ENCODE results near the gene ZFP64. TPM values are rescaled to one million over a fixed set of nuclear protein-coding genes. Genes with fewer than 3 reads are reported as not detected.

ZFP64 gene
- total and polyA plus RNA-seq, 9 donors = 6.3 to 16.4 (median 9.8) TPM

DNA sequence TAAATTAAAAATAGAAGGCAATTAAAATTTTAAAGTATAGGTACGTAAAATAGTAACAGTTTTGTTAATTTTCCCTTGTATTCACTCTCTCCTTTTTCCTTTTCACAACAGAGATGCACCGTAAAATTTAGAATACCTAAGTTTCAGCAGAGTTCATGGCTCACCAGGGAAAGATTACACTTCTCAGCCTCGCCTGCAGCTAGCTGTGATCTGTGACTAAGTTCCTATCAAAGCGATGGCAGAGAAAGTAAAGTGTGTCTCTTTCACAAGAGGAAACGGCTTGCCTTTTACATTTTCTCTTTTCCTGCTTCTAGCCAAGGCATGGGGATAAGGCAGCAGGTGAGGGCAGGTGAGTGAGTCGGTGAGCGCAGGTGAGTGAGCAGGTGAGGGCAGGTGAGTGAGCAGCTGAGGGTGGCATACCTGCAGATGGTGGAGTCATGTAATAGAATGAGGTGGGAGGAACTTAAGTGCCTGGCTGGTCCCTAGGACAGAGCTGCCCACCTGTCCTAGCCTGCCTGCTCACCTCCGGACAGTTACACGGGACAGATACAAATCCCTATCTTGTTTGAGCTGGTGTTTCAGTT lies 30.9 kb downstream of the ZFP64 start:
- Histone ChIP-seq H3K27me3 (no peaks in the 10 kb centered on the region), H3K4me3 (no peak overlapping the region), H3K9me3 (no peaks in the 10 kb centered on the region), H3K4me1 (ENCODE audit: insufficient read depth) (no peaks in the 10 kb centered on the region), H3K27ac (no peak overlapping the region), H3K36me3 (no peaks in the 10 kb centered on the region)
- DNase-seq = no peak
- intact Hi-C loops (cut with DNase I) = no loop called here
- TF ChIP-seq POLR2A (IDR thresholded peaks at IDR 0.05) (no peak), EP300 (IDR thresholded peaks at IDR 0.05) (no peak)
- TF ChIP-seq, protein P1, sequence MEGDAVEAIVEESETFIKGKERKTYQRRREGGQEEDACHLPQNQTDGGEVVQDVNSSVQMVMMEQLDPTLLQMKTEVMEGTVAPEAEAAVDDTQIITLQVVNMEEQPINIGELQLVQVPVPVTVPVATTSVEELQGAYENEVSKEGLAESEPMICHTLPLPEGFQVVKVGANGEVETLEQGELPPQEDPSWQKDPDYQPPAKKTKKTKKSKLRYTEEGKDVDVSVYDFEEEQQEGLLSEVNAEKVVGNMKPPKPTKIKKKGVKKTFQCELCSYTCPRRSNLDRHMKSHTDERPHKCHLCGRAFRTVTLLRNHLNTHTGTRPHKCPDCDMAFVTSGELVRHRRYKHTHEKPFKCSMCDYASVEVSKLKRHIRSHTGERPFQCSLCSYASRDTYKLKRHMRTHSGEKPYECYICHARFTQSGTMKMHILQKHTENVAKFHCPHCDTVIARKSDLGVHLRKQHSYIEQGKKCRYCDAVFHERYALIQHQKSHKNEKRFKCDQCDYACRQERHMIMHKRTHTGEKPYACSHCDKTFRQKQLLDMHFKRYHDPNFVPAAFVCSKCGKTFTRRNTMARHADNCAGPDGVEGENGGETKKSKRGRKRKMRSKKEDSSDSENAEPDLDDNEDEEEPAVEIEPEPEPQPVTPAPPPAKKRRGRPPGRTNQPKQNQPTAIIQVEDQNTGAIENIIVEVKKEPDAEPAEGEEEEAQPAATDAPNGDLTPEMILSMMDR (IDR thresholded peaks at IDR 0.05) = no peak
- WGBS, 3 donors = 93 to 94% (median 94%) methylated on average over 9 of the region's 9 CpGs

DNA sequence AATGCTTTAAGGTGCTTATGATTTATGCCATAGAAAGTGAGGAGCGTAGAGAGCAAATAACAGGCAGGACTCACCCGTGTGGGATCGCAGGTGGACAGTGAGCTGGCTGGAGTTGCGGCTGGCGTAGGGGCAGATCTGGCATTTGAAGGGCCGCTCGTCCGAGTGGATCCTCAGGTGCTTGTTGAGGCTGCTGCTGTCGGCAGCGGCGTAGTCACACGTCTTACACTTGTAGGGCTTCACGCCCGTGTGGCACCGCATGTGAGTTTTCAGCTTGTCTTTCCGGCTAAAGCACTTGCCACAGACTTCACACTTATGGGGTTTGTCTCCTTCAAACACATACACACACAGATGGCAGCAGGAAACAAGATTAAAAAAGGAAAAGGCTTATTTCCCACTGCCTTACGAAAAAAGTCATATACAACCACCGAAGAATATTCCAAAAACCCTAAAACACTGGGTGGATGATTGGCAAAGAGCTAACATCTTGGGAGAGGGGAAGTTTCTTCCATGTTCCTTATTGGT lies 31.5 kb downstream of the ZFP64 start:
- Histone ChIP-seq H3K4me3 (no peak overlapping the region), H3K9me3 (no peaks in the 10 kb centered on the region), H3K27me3 (no peaks in the 10 kb centered on the region), H3K36me3 (no peaks in the 10 kb centered on the region), H3K27ac (no peak overlapping the region), H3K4me1 (ENCODE audit: insufficient read depth) (no peaks in the 10 kb centered on the region)
- intact Hi-C loops (cut with DNase I) = no loop called here
- WGBS, 3 donors = 95 to 97% (median 97%) methylated on average over 18 of the region's 18 CpGs
- no peak for DNase-seq
- TF ChIP-seq EP300 (IDR thresholded peaks at IDR 0.05) = no peak
- TF ChIP-seq, protein P1 (IDR thresholded peaks at IDR 0.05) = no peak
- no peak for TF ChIP-seq POLR2A (IDR thresholded peaks at IDR 0.05)

DNA sequence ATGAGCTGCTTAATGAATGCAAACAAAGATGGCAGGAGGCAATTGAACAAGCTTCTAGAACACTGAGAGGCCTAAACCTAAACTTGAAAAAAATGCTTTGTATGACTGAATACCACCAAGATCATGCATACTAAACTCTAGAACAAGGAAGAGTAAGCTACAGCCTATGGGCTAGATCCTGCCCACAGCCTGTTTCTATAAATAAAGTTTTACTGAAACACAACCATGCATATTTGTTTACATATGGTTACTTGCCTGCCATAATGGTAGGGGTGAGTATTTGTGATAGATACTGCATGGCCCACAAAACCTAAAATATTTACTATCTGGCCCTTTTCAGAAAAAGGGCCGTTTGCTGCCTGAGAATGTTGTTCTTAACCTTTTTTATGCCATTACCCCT lies 37.0 kb downstream of the ZFP64 start:
- no peak overlapping the region for H3K27ac ChIP-seq
- WGBS, 3 donors = 17 to 25% (median 22%) methylated on average over 1 of the region's 1 CpG
- H3K4me3 ChIP-seq = no peak overlapping the region
- H3K4me1 ChIP-seq (ENCODE audit: insufficient read depth) = no peaks in the 10 kb centered on the region
- no peaks in the 10 kb centered on the region for H3K36me3 ChIP-seq
- intact Hi-C loops (cut with DNase I) = no loop called here
- DNase-seq = no peak
- H3K27me3 ChIP-seq = no peaks in the 10 kb centered on the region
- TF ChIP-seq POLR2A (IDR thresholded peaks at IDR 0.05) (no peak), EP300 (IDR thresholded peaks at IDR 0.05) (no peak)
- TF ChIP-seq, protein P1 (IDR thresholded peaks at IDR 0.05) = no peak
- H3K9me3 ChIP-seq = no peaks in the 10 kb centered on the region

DNA sequence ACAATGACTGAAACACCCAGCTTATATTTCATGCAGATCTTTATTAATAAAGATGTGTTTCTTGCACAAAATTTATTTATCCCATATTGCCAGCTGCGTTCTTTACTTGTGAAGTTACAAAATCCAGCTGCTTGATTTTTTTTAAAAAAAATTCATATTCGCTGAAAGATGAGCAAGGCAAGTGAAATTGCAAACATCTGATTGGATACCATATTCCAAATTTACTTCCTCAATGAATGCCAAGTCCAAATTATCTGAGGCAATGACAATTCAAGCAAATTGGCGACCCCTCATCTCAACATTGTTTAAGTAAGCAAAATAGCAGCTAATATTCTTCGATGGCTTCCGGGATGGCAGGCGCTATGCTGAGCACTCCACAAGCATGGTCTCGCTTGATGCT lies 37.7 kb downstream of the ZFP64 start:
- DNase-seq = no peak
- no peaks in the 10 kb centered on the region for H3K27me3 ChIP-seq

More for the DNA sequence above, 37.7 kb downstream of the ZFP64 start:
- H3K36me3 ChIP-seq = no peaks in the 10 kb centered on the region
- 72 to 87% (median 78%) methylated on average over 7 of the region's 7 CpGs for WGBS, 3 donors
- H3K4me3 ChIP-seq = no peak overlapping the region
- no peak overlapping the region for H3K27ac ChIP-seq
- H3K4me1 ChIP-seq (ENCODE audit: insufficient read depth) = no peaks in the 10 kb centered on the region
- TF ChIP-seq, protein P1 (IDR thresholded peaks at IDR 0.05) = no peak
- TF ChIP-seq EP300 (IDR thresholded peaks at IDR 0.05) (no peak), POLR2A (IDR thresholded peaks at IDR 0.05) (no peak)
- H3K9me3 ChIP-seq = no peaks in the 10 kb centered on the region
- intact Hi-C loops (cut with DNase I) = no loop called here
